Measurements from ENCODE around the gene LPIN1.

Gene LPIN1

DNA sequence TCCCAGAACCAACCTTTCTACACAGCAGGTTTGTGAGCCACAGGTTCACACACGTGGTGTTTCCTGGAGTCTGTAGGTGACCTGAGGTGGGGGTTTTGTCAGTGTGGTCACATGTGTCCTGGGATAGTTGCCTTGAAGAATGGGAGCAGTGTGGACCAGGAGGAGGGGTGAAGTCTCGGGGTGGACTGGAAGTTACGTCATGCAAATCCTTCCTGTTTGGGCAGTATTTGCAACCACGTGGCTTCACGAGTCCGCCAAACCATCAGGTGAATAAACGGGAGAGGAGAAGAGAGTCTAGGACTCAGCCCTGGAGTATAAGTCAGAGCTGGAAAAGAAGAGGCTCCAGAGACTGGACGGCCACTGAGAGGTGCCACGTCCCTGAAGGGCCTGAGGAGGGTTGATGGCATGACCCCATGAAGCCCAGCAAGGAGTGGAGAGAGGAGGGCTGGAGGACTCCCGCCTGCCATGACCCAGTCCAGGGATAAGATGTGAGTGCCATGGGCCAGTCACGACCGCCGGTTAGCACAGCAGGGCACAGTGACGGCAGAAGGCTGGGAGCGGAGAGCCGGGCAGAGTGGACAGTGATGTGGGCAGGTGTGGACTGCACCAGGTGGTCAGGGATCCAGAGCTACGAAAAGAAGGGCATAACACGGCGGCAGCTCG lies 16.5 kb downstream of the LPIN1 start:
- DNase-seq (ENCODE audit: low read depth in 2 of 2) = no peak

DNA sequence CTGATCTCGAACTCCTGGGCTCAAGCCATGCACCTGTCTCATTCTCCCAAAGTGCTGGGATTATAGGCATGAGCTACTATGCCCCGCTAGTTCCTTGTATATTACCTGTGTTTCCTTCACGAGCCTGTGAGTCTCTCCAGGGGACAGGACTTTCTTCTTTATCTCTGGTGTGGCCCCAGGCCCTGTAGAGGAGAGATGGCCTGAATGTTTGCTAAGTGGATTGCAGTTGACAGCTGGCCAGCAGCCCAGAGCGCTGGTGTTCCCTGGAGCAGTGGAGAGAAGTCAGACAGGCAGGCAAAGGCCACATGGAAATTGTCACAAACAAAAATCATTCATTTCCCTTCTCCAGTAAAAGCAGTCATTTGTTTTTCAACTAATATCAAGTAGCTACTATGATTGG lies 17.9 kb downstream of the LPIN1 start:
- no peak for DNase-seq (ENCODE audit: low read depth in 2 of 2)

DNA sequence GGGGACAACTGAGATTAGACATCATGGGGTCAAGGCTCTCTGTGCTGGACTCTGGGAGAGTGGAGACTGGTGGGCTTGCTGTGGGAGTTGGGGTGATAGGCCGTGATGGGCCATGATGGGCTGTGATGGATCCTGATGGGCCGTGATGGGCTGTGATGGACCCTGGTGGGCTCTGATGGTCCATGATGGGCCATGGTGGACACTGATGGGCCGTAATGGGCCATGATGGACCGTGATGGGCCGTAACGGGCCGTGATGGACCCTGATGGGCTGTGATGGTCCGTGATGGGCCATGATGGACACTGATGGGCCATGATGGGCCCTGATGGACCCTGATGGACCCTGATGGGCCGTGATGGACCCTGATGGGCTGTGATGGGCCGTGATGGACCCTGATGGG lies 18.5 kb downstream of the LPIN1 start:
- DNase-seq (ENCODE audit: low read depth in 2 of 2) = no peak

DNA sequence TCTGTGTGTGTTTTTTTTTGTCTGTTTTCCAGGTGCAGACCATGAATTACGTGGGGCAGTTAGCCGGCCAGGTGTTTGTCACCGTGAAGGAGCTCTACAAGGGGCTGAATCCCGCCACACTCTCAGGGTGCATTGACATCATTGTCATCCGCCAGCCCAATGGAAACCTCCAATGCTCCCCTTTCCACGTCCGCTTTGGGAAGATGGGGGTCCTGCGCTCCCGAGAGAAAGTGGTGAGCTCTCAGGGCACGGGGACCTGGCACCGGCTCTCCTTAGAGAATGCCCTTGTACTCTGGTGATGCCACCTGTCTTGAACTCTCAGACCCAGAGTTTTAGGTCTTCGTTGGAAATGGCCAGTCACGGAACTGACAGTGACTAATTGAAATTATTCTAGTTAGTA lies 19.1 kb downstream of the LPIN1 start:
- DNase-seq (ENCODE audit: low read depth in 2 of 2) = no peak

DNA sequence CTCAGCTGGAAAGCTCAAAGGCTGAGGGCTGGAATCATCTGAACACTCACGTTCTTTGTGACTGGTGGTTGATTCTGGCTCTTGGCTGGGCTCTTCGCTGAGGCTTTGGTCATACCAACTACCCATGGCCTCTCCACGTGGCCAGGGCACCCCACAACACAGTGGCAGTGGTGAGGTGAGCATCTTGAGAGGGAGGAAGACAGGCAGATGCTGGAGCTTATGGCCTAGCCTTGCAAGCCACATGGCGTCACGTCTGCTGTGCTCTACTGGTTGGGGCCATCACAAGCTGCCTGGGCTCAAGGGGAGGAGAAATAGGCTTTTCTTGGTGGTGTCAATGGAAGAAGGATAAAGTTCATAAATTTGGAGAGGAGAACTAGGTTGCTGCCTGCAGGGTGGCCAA lies 19.6 kb downstream of the LPIN1 start:
- no peak for DNase-seq (ENCODE audit: low read depth in 2 of 2)

DNA sequence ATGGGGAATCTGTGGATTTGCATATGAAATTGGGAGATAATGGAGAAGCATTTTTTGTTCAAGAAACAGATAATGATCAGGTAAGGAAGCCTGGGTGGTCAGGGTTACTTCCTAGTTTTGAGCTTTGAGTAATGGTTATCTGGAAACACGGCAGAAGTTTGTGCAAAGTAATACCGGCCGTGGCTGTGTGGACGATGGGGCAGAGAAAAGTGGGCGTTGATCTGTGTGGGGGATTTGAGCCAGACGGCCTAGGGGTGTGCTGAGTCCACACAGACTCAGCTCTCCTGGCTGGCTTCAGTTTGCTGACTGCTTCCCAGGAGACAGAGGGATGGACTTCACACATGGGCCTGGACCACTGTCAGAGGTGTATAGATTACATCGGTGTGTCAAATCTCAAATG lies 21.3 kb downstream of the LPIN1 start:
- DNase-seq (ENCODE audit: low read depth in 2 of 2) = no peak

DNA sequence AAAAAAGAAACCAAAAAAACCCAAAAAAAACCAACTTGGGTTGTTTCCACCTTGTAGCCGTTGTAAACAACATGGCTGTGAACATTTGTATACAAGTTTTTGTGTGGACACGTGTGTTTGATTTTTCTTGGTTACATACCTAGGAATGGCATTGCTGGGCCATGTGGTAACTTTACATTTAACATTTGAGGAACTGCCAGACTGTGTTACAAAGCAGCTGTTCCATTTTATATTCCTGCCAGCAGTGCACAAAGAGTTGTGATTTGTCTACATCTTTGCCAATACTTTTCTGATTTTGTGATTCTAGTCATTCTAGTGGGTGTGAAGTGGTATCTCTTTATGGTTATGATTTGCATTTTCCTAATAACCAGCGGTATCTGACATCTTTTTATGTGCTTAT lies 22.5 kb downstream of the LPIN1 start:
- no peak for DNase-seq (ENCODE audit: low read depth in 2 of 2)

DNA sequence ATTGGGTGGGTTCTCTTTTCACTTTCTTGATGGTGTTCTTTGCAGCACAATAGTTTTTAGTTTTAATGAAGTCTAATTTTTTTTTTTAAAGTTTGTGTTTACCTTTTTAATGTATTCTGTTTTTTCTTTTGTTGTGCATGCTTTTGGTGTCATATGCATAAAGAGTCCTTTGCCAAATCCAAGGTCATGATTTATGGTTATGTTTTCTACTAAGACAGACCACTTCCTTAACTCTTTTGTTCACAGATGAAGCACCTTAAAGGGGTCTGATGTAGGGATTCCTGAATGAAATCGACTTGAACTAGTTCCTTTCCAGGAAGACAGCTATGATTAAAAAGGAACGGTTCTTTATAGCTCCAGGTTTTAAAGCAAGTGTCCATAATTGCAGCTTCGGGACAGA lies 23.1 kb downstream of the LPIN1 start:
- DNase-seq (ENCODE audit: low read depth in 2 of 2) = no peak

DNA sequence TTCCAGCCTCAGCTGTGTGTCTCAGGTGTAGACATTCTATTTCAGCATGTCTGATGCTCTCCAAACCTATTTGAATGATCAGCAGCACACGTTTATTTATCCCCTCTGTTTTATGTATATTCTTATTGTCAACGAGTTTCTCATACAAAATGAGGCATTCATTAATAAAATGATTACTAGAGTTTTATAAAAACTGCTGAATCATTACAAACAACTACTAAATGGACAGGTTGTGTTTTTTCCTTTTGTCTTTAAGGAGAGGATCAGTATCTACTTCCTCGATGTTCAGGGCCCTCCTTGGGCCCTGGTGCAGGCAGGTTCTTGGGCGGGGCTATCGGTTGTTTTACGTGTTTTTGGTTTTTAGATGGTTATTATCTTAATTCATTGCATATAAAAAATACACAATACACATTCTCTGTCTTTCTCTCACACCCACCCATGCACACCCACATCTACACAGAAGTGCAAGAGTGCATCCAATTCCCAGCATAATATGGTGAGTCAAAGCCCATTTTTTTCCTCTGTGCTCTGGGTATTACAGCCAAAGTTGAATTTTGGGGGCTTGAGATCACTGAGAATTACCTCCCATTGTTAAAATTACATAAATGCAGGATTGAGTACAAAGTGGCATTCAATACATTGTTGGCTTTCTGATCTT lies 24.2 kb downstream of the LPIN1 start:
- no peak for DNase-seq (ENCODE audit: low read depth in 2 of 2)

DNA sequence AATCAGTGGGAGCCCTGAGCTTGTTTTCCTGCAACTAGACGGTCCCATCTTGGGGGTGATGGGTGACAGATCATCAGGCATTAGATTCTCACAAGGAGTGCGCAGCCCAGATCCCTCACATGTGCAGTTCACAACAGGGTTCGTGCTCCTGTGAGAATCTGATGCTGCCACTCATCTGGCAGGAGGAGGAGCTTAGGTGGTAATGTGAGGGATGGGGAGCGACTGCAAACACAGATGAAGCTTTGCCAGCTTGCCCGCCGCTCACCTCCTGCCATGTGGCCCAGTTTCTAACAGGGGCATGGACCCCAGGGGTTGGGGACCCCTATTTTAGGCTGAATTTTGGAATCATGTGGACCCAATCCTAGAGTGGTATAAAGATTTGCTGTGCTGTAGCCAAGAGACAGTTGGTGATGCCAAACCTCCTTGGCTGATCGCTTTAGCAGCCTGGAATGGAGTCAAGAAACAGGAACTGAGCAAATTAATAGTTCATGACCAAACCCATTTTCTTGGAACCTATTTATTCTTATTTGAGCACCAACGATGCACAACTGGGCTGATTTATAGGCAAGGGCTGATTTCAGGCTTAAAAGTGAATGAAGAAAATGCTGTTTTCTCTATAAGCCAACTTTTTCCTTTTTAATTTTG lies 25.7 kb downstream of the LPIN1 start:
- DNase-seq (ENCODE audit: low read depth in 2 of 2) = no peak

DNA sequence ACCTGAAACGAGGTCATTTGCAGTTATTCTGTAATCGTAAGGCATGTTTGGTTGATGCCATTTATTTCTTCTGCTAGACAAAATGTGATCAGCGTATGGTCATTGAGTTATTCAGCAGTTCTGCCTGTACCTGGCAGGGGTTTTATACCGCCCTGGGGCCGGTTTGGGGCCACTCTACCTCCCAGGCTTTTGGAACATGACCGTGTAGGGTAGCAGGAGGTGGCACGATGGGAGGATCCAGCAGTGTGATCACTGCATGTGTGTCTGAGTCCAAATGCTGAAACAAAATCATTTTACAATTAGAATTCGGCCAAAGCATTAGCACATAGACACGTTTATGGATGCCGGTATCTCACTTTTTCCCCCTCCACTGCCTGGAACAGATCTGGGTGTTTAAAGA lies 26.7 kb downstream of the LPIN1 start:
- no peak for DNase-seq (ENCODE audit: low read depth in 2 of 2)

DNA sequence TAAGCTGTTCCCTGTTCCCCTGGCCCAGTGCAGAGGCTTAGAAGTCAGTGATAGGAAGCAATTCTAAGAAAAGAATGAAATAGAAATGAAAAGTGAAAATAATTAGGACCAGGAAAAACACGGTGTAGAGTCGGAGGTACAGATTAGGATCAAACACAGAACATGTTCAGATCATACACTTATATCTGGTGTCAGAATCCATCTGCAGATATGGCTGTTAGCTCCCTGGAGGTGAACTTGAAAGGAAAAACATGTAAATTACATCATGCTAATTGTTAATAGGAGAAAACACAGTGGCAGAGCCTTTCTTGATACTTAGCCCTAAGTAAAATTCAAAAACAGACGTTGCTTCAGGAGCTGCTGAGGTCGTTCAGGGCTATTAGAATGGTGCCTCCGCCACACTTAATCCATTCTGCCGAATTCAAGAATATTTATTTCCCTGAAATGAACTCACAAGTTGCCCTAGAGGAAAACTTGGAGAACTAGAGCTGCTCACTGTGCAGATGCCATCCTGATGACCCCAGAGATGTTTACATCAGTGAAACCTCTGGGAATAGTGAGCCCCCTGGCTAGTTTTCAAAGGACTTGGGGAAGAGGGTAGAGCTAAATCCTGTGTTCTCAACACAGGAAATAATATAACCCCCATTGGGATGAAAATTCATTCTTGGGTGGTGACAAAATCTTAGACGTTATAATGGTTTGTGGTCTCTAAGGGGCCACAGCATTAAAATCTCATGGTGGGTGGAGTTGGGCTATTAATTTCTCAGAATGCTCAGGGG lies 27.5 kb downstream of the LPIN1 start:
- no peak for DNase-seq (ENCODE audit: low read depth in 2 of 2)

DNA sequence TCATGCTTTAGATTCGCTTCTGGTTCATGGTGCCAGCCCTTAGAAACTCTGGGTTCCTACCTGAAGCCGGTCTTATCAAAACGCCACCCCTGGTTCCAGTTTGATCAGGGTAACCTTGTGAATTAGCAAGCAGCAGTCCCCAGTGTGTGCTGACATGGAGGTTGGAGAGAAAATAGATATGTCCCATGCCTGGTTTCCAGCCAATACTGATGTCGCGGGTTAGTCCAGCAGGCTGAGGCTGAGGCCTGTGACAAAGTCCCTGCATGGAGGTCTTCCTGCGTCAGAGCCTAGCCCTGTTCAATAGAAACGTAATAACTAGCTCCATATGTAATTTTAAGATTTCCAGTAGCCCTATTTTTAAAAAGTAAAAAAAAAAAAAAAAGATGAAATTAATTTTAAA lies 28.2 kb downstream of the LPIN1 start:
- no peak for DNase-seq (ENCODE audit: low read depth in 2 of 2)

DNA sequence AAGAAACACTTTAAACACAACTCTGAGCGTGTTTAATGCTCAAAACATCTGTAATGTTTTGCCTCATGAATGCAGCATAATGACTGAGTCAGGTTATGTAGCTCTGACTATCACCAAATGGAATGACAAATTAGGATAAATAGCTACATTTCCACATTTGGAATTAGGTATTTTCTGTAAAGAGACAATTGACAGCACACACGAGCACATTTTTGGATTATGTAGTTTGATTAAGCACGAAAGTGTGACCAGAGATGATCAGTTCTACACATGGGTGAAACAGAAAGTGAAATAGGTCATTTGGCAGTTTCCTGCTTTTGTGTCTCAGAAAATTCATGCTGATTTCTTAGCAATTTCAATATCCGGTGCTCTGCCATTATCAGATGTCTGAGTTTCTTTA lies 29.0 kb downstream of the LPIN1 start:
- no peak for DNase-seq (ENCODE audit: low read depth in 2 of 2)

DNA sequence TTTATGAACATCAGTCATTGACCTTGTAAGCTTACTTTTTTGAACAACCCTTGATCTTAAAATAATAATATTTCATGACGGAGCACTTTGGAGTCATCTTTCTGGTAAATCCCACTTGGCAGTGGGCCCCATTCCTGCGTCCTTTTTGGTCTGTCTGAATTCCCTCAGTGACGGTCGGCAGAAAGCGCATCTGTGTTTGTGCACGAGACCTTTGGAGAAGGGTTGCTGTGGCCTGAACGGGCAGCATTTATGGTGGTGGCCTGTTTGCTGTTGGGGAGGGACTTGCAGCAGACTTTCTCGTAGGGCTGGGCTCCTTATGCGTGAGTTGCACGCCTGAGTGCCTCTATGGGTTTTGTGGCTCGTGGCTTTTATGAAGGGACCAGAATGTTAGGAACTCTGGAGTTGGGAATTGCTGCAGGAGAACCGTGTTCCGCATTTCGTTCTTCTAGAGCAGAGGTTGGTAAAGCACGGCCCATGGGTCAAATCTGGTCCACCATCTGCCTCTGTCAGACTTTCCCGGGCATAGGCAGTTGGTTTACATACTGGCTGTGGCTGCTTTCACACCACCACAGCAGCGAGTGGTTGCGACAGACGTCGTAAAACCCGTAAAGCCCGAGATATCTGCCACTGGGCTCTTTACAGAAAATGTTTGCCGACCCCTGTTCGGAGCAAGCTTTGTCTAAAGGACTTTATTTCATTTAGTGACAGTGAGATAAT lies 30.8 kb downstream of the LPIN1 start:
- DNase-seq (ENCODE audit: low read depth in 2 of 2) = no peak

DNA sequence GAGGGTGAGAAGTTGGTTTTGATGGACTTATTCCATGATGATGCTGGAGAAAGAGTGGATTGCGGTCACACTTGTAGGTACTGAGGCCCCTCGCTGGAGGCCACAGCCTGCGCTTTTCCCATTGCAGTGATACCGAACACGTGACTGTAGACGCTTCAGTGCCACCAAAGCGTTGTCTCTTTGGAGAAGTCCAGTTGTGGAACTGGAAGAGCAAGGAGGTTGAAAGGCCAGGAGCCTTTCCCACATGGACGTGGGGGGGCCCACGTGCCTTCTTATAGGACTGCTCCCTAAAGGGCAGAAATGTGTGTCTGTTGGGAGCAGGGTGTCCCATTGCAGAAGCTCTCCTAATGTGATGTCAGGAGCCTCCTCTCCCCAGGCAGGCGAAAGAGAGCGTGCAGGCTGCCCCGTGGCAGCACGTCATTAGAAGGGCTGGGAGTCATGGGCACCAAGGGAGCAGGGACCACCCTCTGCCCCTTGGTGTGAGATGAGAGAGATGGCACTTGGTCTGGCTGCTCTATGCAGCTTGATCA lies 31.5 kb downstream of the LPIN1 start:
- DNase-seq (ENCODE audit: low read depth in 2 of 2) = no peak

DNA sequence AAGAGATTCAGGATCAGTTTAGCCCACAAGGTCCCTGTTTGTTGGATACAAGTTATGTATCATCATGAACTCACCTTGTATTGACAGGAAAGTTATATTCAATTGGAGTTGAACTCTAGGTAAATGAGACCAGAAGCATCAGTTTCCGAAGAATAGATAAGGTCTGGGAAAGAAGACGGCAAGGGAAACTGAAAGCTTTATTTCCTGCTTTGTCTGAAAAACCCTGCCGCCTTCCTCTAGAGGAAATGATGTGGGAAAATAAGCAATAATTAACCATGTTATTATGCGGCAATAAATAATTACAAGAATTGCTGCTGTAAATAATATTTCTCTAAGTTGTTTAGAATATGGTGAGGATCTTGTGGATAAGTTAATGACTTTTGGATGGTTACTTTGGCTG lies 32.0 kb downstream of the LPIN1 start:
- DNase-seq (ENCODE audit: low read depth in 2 of 2) = no peak

DNA sequence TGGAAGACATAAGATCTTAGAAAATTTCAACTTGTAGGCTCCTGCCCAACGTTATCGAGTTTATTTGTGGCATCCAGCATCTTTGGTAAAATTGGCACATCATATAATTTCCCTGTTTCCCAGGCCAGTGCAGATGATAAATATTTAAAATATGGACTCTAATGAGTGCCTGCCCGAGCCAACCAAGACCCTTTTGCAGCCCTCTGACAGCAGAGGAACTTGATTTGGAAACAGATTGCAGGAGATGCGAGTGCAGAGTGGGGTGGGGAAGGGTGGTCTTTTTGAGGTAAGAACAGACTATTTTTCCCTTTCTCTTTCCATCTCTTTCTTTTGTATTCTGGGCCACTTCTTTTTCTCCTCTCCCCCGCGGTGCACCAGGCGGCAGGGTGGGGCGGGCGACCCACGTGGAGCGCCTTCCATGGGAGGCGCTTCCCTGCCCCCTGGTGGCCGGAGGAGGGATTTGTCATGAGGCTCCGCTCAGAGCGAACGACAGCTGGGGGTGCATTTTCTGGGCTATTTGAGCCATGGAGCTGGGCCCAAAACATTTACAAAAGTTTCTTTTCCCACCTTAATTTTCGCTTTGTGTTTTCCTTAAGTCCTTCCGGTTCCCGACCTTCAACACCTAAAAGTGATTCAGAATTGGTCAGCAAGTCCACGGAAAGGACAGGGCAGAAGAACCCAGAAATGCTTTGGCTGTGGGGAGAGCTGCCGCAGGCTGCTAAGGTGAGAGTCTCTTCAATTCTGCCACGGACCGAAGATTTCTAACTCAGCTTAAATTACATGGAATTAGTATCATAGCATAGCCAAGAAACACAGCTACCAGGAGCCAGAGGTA lies 32.7 kb downstream of the LPIN1 start:
- DNase-seq (ENCODE audit: low read depth in 2 of 2) = peak; percentile 71 to 73

DNA sequence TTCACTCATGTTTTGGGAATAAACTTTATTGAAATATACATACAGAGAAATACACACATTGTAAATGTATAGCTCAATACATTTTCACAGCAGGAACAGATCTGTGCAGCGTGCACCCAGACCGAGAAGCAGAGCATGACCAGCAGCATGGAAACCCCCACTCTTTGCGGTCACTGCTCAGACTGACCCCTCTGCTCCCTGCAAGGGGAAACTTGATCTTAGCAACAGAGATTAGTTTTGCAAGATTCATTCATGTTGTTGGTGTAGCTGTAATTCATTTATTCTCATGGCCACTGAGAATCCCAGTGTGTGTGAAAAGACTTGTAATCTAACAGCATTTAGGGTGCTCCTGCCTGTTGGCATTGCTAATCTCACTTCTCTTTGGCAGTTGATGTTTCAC lies 35.2 kb downstream of the LPIN1 start:
- DNase-seq (ENCODE audit: low read depth in 2 of 2) = no peak

DNA sequence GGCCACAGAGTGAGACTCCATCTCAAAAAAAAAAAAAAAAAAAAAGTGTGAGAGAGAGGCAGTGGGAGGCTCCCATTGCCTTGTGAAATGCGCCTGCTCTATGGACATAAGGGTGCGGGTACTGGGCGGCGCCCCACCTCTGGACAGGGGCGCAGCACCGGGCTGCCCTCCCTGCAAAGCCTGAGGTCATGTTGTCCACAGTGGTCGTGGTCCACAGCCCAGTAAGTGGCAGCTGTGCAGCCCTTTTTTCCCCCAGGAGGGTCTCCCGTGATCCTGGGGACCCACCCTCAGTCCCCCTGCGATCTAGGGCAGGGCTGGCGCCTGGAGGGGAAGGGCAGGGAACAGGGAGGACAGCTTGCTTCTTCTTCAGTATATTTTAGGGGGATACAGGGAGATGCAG lies 37.8 kb downstream of the LPIN1 start:
- no peak for DNase-seq (ENCODE audit: low read depth in 2 of 2)

Data from stimulated activated CD8-positive, alpha-beta memory T cell treated with anti-CD3 and anti-CD28 coated beads, Interleukin-15, amount 100 ng/mL, for 48 hours (primary cell).